GM08714 (cell line): ENCODE data around the gene OPALIN.

Source experiments
- H3K4me3 ChIP-seq: fragments of 200-500 bp; sonication (Bioruptor generic); 2 replicates; pipeline ENCODE4 v1.5.1; 2014; ENCODE audit warnings: mild to moderate bottlenecking, low read length, inconsistent platforms
- ZNF274 ChIP-seq: IDR thresholded peaks from 2 replicates; pipeline ENCODE4 v1.6.1; 2012; ENCODE audit warnings: mild to moderate bottlenecking, low read depth, low read length

The OPALIN gene

GRCh38 chr10:96380821-96381220, 22.0 kb upstream of the OPALIN start:
- no peak for TF ChIP-seq ZNF274
- H3K4me3 ChIP-seq = no peak overlapping the region

DNA sequence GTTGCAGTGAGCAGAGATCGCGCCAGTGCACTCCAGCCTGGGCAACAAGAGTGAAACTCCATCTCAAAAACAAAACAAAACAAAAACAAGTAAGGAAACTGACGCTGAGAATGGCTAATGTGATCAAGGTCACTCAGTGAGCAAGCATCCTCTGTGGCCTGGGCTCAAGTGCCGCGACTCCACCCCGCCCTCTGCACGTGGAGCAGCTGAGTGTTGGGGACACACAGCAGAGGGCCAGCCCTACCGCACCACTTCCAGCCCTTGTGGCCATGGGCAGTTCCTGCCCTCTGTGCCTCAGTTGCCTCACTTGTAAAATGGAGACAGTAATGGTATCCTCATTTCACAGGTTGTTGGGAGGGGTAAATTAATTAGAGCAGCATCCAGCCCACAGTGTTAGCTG, 21.0 kb upstream of the OPALIN start:
- H3K4me3 ChIP-seq = no peak overlapping the region
- TF ChIP-seq ZNF274 = no peak

DNA sequence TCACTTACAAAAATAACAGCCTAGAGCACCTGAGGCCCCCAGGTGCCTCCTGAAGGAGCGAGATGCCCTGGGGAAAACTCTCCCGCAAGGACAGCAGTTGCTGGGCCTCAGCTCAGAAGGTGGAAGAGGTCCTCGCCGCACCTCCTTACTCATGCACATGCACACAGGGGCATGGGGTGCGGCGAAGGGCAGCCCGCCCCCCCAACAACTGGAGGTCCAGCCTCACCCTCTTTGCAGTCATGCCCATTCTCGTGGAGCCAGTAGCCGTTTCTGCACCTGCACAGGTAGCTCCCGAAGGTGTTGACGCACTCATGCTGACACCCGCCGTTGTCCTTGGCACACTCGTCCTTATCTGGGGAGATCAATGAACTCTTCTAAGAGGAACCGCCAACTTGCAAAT, 19.9 kb upstream of the OPALIN start:
- H3K4me3 ChIP-seq = no peak overlapping the region
- no peak for TF ChIP-seq ZNF274

DNA sequence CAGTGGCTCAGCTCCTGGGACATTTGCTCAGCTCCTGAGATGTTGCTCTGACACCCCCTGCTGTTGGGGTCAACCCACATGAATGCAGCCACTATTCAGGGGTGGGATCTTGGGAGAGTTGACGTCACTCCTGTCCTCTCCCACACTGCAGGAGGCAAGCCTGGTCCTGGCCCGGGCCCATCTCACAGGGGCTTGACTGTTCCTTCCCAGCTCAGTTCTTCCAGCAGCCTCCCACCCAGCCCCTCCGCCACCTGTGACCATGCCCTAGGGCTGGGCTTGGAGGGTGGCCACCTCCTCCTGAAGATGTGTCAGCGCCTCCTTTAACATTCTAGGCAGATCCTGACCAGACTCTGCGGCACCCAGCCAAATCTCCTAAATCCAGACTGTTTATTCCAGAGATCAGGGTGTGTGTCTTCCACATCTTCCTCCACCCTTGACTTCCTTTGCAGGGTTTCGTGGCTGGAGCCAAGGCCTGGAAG, 19.1 kb upstream of the OPALIN start:
- H3K4me3 ChIP-seq = no peak overlapping the region
- TF ChIP-seq ZNF274 = no peak

- H3K4me3 ChIP-seq = no peak overlapping the region
- no peak for TF ChIP-seq ZNF274
Observed at GRCh38 chr10:96376483-96376882, 17.7 kb upstream of the OPALIN start.

DNA sequence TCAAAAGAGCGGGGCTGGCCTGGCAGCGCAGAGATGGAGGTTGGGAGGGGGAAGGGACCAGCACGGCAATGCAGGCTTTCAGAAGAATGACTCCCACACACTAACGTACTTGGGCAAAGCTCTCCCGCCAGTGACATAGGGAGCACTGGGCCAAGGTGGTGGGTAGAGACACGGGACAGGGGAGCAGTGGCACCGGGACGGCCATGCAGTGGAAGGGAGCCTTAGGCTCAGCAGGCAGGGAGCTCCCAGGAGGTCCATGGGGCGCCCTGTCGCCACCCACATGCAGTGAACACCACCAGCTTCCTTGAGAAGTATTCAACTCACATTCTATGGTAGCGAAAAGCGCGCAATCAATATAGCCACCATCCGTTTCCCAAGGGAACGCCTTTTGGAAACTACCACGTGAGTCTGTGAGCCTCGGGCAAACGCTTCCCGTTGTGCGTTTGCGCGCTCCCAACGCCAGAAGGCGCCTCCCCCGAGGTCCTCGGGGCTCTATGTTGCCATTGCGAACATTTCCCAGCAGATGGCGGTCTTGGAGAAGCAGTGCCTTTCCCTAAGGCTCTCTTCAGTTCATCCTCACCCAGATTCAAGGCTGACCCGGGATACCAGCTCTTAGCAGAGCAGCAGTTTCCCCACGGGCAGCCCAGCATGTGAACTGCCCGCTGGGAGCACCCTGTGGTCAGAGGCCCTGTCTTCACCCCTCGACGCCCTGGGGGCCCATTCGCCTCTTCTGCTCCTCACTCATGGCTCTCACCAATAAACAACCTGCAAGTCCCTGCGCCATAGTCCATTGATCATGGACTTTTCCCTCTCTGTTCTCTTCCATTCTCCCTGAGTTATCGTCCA, 16.4 kb upstream of the OPALIN start:
- no peak for TF ChIP-seq ZNF274
- H3K4me3 ChIP-seq = peak overlapping the region; percentile 30; the same call in 1 of the 2 replicates

GRCh38 chr10:96374639-96374984, 15.8 kb upstream of the OPALIN start:
- no peak for TF ChIP-seq ZNF274
- no peak overlapping the region for H3K4me3 ChIP-seq

DNA sequence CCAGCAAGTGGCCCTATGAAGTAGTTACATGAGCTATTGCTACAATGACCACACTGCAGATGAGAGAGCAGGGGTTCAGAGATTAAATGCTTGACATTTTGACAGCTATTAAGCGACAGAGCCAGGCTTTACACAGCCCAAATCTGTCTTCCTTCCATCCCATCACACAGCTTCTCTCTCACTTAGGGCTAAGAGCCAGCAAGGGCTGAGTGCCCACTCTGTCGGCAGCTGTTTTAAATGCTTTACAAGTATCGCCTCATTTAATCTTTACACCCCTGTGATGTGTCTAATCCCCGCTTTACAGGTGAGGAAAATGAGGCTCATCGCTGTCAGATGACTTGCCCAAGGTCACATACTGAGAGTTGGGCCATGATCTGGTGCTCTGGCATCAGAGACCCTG, 15.2 kb upstream of the OPALIN start:
- H3K4me3 ChIP-seq = no peak overlapping the region
- no peak for TF ChIP-seq ZNF274

DNA sequence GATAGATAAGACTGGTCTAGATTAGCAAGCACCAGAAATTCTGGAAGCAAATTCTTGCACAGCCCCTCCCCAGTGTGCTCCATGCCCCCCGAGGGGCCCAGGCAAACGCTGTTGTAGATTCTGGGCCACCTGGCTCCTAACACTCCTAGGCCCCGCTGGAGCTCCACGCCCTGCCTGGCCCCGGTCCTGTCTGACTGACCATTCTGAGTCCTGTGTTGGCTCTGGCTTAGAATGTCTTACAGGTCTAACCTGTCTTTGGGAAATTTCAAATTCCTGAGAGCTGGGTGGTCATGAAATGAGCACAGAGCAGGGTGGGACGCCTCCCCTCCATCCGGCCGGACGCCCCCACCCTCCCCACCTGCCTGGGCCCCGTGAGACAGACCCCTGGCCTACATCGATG, 12.6 kb upstream of the OPALIN start:
- no peak for TF ChIP-seq ZNF274
- H3K4me3 ChIP-seq = no peak overlapping the region

GRCh38 chr10:96370584-96371157, 11.9 kb upstream of the OPALIN start:
- TF ChIP-seq ZNF274 = no peak
- no peak overlapping the region for H3K4me3 ChIP-seq

DNA sequence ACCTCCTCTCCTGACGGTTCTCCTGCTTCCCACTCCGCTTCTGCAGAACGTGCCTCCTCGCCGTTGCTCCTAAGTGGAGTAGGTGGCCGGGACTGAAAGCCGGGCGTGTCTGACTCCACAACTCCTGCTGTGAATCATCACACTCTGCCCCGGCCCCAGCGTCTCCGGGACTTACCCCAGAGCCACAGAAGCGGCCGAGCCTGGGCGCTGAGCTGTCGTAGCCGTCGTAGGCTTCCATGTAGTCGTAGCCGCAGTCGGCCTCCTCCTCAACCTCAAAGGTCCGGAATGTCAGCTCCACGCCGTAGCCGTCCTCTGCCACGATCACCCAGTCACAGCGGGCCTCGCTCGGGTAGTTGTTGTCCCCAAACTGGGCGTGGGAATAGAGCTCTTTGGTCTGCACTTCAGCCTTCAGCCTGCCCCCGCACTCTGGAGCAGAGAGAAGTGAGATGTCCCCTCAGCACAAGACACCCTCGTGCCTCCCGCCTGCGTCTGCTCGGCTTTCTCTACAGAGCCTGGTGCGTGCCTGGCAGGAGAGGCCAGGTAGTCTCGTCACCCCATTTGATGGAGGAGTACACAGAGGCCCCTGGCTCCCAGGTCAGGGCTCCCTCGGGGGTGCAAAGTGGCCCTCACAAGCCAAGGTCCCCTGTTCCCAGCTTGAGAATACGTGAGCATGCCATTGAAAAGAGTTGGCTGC, 11.2 kb upstream of the OPALIN start:
- no peak overlapping the region for H3K4me3 ChIP-seq
- no peak for TF ChIP-seq ZNF274

DNA sequence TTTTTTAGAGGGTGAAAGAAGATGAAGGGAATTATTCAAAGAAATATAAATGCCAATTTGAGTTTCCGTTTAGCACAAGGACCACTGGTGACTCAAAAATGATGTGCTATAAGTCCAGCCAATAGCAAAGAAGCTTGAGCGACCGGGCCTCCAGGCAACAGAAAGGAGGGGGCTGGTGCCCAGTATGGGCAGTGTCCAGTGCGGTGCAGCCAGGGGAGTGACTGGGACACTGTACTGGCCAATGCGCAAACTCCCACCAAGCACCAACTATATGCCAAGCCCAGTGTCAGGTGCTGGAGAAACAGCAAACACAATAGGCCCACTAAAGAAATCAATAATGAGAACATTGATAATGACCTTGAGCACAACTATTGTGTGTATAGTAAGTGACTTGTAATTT, 10.2 kb upstream of the OPALIN start:
- no peak for TF ChIP-seq ZNF274
- no peak overlapping the region for H3K4me3 ChIP-seq

GRCh38 chr10:96367470-96367869, 8.7 kb upstream of the OPALIN start:
- H3K4me3 ChIP-seq = no peak overlapping the region
- no peak for TF ChIP-seq ZNF274

DNA sequence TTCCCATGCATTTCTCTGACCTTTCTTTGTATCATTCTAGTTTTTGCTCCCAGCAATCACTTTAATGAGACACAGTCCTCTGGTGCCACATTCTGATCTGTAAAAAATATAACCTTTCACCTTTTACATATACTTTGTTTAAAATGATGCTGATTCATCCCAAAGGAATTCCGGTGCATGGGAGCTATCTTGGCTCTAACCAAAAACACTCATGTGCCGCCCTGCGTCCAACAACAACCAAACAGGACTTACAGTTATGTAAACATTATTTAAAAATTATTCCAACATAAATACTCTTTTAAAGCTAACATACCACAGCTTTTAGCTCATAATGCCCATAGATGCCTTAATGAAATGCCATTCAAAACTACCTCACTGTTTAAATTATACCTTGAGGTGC, 7.7 kb upstream of the OPALIN start:
- H3K4me3 ChIP-seq = no peak overlapping the region
- TF ChIP-seq ZNF274 = no peak

DNA sequence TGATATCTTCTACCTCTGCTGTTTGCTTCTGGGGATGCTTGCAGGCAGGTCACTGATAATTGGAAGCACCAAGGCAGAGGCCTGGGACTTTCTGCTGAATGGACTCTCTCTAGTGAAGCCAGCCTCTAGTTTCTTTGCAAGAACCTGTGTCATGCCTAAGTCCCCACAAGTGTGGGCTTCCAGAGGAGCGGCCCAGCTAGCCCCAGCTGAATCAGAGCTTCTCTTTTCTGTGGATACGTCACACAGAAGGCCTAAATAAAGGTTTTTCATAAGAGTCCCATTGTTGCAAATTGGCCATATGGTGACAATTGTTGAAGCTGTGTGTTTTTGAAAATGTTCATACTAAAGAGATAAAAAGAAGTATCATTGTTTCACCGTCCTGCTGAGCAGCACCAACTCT, 6.8 kb upstream of the OPALIN start:
- no peak overlapping the region for H3K4me3 ChIP-seq
- TF ChIP-seq ZNF274 = no peak
